H54 (cell line): Measurements from ENCODE around the gene ANP32A.

Experiments
- DNase-seq: peaks from one replicate; pipeline ENCODE4 v3.0.0; 2011; ENCODE audit warnings: low spot score, mixed read lengths; ENCODE audit not compliant: insufficient read length
- FAIRE-seq: peaks from 3 replicates; lab custom pipeline; 2011; peaks lifted over from hg19 to GRCh38; lab: Jason Lieb, UNC
- POLR2A ChIP-seq: IDR thresholded peaks from 2 replicates; pipeline ENCODE4 v1.6.1; 2011; ENCODE audit warnings: low read depth, mild to moderate bottlenecking, low read length

The ANP32A gene

DNA sequence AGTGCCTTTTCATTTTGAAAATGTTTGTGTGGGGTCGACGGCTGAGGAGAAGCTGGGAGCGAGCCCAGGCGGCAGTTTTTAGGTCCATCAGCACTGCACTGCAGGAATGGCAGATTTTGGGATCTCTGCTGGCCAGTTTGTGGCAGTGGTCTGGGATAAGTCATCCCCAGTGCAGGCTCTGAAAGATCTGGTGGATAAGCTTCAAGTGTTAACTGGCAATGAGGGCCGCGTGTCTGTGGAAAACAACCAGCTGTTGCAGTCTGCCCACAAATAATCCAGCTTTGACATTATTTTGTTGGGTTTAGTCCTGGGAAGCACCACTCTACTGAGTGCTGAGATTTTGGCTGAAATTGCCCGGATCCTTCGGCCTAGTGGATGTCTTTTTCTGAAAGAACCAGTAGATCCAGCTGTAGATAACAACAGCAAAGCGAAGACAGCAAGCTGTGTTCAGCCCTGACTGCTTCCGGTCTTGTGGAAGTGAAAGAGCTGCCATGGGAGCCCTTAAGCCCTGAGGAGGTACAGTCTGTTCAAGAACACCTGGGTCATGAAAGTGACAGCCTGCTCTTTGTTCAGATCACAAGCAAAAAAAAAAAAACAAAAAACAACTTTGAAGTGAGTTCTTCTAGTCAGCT, 13.1 kb upstream of the ANP32A start:
- DNase-seq (no peak), FAIRE-seq (no peak)
- TF ChIP-seq POLR2A: no peak

DNA sequence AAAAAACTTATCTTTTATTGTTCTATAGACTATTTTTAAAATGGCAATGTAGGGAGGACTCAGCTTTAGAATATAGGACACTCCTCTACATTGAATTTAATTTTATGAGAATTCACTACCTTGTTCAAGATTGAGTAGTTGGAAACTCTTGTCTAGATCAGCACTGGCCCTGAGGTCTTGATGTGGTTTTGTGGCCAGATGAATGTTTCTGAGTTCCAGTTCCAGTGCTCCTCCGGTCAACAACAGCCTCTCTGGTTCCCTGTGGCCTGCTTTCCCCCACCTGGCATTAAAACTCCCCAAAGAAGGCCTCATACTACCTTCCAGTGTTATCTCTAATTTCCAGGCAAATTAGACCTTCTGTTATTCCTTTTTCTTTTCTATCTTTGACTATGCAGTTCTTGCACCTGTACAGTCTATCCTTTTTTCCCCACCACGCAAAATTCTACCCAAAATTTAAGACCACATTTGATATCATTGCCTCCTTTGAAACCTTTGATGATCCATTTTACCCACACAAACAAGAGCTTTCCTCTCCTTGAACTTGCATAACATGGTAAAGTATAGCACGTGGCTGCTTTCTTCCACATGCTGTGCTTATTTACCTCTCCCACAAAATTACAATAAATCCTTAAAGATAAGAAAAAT, 9.6 kb upstream of the ANP32A start:
- no peak for TF ChIP-seq POLR2A
- DNase-seq (no peak), FAIRE-seq (no peak)

DNA sequence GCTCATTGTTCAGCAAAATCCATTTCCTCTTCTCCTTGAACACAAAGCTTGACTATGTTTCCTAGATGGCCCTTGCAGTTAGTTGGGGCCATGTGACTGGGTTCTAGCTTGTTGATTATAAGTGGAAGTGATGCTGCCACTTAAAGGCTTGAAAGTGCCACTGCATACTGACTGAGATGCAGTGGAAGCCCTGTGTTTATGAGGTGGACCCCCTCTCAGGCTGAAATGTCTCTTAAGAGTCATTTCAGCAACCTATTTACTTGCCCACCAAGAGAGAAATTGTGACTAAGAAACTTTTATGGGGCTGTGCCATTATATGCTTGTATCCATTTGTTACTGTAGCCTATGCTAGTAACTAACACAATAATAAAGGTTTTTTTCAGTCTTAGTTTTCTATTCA, 8.4 kb upstream of the ANP32A start:
- FAIRE-seq (no peak), DNase-seq (no peak)
- TF ChIP-seq POLR2A: no peak

DNA sequence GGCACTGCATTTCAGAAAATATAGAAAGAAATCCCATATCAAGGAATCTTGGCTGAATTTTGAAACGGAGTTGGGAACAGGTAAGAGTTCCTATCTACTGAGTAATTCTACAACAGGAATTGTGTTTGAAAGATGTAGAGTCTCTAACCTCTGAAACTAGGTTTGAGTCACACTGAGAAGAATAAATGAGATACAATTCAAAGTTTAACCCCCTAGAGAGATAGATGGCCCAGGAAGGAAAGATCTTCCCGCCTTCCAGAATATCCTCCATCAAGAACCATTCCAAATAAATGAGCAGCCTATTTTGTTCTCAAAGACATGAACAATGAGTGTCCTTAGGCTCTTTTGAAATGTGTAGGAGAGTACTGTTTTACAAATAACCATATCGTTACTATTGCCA, 2.9 kb upstream of the ANP32A start:
- TF ChIP-seq POLR2A: no peak
- FAIRE-seq: no peak
- DNase-seq: no peak

DNA sequence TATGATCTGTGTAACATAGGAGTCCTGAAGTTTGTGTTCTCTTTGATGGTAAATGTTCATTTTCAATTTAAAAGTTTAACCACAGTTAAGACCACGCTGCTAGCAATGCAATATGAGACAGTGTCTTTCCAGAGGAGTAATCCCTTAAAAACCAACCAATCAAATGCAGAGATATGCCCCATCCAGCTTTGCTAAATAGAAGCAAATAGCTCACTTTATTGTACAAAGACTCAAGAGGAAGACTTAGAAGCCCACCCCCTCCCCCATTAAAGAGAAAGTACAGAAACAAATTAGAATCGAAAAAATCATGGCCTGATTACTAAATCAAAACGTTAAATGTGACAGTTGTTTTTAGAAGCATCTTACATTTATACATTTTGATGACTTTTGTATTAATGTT, 2.1 kb upstream of the ANP32A start:
- FAIRE-seq (no peak), DNase-seq (no peak)
- TF ChIP-seq POLR2A: no peak

DNA sequence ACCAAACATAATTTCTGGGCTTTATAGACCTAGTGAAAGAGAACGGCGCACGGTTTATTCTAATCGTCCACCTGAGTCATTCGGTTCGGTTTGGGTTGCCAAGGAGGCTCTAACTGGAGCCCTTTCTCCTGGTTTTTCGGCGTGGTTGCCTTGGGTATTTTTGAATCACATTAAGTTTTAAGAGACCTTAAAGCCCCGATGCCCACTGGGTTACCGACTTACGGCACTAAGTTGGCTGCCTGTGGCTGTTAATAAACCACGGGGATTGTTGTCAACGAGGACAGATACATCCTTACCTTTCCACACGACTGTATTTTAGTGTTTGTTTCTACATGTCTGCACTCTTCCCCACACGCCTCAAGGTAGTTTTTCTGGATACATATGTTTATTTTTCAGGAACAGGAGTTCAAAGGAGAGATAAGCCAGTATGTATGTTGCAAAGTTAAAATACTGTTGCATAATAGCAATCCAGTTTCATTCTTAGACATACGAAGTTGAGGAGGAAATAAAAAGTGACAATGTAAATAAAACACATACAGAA, 1.2 kb upstream of the ANP32A start:
- DNase-seq (peak; percentile 19), FAIRE-seq (peak; percentile 20)
- TF ChIP-seq POLR2A: no peak

DNA sequence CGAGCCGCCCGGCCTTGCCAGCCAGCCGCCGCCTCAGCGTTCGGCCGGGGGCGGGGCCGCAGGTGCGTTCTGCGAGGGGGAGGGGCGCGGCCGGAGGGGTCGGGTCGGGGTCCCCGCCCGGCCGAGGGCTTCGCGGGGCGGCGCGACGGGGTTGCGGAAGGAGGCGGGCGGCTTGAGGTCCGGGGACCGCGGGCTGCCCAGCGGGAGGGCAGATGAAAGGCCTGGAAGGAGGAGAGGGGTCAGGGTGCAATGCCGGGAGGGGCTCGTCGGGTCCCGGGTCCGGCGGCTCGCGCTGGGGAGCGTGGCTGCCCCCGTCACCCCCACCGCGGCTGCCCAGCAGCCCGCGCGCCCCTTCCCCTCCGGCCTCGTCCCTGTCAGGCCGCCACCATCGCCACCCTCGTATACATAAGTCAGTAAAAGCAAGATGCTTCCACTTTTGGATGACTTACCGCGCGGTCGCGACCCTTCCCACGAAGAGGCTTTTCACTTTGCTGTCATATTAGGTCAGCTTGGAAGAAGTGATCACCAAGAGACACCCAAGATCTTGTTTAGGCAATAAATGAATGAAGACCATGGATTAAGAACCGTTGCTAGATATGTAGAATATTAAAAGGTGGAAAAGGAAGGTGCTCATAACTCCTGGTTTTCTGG, 620 bp upstream of the ANP32A start:
- no peak for TF ChIP-seq POLR2A
- DNase-seq (no peak), FAIRE-seq (no peak)

DNA sequence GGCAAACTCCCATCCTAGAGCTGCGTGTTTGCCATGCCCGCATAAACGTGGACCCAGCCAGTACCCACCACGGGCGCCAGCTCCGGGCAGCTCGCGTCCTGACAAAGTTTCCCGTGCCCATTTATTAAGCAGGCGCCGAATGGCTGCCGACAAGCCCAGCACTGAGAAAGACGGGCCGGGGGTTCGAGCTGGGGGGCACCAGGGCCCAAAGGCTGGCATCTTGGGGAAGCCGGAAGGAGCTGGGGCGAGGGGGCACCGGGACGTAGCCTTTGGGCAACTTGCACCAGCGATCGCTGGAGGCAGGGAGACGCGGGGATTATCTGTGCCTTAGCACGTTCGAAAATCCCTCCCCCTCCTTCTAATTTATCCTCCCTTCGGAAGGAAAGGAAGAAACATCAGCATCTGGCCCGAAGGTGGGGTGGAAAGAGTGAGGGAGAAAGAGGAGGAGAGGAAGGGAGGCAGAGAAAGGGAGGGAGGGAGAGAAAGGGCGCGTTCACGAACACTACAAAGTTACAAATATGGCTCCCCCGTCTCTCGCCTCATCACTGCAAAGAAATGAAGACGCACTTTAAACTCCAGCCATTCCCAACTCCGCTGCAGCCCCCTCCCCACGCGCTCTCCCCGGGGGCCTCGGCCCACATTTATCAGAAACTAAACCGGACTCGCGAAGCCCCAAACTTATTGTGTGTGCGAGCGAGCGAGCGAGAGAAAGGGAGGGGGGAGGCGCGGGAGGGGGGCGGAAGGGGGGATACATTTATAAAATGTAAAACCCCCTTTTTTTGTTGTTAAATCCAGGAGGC, 1.0 kb downstream of the ANP32A start:
- FAIRE-seq: no peak
- DNase-seq: peak; percentile 23
- TF ChIP-seq POLR2A: no peak; the same call in 1 of the 2 replicates

DNA sequence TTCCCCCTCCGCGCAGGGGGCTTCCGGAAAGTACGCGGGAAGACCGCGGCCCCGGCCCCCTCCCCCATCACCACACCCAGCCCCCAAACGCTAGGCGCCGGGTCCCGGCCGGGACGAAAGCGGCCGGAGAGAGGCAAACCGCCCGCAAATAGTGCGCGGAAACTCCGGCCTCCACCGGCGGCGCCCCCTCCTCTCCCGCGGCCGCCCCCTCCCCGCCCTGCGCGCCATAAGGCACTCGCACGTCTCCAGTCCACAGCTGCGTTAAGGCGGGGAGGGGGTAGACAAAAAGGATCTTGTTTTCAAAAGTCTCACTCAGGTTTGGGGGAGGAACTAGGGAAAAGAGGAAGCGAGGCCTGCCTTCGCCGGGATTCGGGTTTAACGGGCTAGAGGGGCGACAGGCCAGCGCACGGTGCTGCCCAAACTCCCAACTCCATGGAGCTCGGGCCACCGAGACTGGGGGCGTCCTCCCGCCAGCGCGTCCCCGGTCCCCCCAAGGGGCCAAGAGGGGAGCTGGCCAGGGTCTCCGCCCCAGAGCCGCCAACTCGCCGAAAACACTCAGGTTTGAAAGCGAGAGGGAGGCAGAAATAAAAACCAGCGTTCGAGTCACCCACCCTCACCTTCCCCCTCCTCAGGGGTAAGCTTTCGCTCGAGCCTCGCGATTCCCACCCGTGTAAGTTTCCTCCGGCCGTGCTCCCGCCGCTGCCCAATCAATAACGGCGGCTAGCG, 1.8 kb downstream of the ANP32A start:
- DNase-seq (no peak), FAIRE-seq (no peak)
- peak; percentile 28; the same call in 1 of the 2 replicates for TF ChIP-seq POLR2A

DNA sequence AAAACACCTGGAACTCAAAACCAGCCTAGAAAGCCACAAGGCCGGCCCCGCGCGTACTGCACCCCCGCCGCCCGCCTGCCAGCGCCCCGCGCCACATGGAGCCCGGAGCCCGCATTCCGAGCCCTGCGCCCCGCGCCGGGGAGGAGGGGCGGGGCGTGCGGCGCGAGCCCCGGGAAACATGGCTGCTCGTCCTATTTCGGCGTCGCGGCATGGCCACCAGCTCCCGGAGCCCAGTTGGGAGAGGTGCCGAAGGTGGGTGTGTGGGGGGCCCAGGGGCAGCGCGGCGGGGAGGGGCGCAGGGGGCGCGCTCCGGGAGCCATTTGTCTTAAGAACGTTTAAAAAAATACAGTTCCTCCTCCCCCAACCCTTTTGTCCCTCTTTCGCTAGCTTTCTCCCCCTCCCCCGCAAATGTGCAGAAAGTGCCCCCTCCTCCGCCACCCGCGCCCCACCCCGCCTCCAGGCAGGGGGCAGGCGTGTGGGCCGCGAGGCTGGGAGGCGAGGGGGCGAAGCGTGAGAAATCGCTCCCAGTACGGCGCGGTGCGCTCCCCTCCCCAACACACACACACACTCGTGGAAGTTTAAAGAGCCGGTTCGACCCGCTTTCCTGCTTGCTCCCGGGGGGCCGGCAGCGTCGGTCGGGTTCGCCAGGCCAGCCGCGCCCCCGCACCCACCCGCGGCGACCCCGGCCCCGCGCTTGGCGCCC, 2.5 kb downstream of the ANP32A start:
- DNase-seq (peak; percentile 45), FAIRE-seq (no peak)
- TF ChIP-seq POLR2A: peak; percentile 56

DNA sequence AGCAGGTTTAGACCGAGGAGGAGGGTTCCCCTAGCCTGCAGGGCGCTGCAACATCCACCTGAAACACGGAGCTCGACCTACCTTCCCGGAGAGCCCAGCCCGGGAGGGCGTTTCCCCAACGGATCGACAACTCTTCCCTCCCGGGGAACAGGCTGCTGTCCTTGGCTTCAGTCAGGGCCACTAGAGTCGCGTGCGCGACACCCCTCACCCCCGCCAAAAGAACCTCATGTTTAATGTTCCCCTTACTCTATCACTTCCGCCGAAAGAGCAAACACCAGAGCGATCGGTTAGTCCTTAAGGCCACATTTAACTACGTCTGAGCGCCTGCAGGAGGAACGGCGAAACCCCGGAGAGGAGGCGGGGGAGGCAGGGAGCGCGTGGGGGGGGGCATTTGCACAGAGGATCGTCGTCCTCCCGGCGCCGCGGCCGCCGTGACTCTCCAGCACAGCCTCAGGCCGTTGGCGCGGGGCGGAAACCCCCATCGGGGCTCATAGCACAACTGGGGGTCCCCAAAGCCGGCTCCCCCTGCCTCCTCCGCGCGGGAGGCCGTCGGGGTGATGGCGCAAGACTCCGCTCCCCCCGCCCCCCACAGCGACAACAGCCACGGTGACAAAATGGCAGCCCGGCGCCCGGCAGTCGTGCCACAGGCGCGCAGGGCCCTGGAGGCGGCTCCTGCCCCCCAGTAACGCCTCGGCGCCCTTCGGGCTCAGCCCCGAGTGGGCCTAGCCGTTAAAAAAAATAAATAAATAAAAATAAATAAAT, 3.2 kb downstream of the ANP32A start:
- peak; percentile 30 for DNase-seq
- no peak for TF ChIP-seq POLR2A
- FAIRE-seq: no peak

DNA sequence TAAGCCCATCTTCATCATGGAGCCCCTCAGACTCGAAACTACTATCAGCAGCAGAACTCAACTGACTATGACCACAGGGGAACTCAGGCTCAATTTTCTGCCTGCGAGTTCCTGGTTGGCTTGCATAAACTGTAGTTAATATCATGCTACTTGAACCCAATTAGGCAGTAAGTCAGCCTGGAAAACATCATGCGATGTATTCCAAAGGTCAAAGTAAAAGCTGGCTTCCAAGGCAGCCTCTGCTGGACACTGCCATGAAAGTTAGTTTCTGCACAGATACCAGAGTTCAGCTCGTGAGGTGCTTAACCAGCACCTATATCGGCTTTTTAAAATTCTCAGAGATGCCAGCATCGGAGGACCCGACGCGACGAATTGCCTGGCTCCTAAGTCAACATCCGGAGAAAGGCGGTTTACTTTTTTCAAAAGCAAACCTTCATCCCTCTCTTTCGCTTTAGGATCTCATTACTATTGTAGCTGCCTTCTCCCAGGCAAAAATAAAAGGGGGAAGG, 3.8 kb downstream of the ANP32A start:
- DNase-seq: no peak
- no peak for TF ChIP-seq POLR2A
- no peak for FAIRE-seq
